HG03457 (cell line): ENCODE measurements around the gene TCF25.
"Not testable (repeated sequence)": the region's sequence is repeated elsewhere in the genome, so short reads cannot be mapped to it uniquely, and the experiment has no call there.

ENCODE experiments used
- ATAC-seq: cut with Tn5 transposase; IDR thresholded peaks from one replicate; pipeline ENCODE4 v1.9.1; 2021; ENCODE audit warnings: moderate number of reproducible peaks; ENCODE audit not compliant: unreplicated experiment

The TCF25 gene

GRCh38 chr16:89919535-89920406, 46.4 kb downstream of the TCF25 start:
- ATAC-seq, result no peak

- no peak for ATAC-seq
These were observed 47.3 kb downstream of the TCF25 start for GRCh38 chr16:89920723-89921122.

DNA sequence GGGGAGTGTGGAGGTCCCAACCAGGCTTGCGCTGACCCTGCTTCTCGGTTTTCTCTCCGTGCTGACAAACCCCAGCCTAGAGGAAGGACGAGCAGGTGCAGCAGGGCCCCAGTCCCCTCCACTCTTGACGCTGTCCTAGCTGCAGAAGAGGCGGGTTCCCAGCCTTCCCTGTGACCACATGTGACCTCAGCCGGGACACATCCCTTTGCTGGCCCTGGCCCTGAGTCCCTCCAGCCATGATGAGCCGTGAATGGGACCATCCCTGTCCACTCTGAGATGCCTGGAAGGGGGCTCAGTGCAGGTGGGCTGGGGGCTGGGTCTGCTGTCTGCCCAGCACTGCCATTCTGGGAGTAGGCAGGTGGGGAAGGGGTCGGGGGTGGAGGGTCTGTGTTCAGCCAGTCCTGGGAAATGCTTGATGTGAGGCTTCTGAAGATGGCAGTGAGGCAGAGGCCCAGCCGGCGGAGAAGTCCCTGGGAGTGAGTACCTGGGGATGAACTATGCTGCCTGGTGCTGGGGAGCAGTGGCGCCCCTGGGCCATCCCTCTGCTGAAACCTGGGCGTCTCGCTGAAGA, 47.8 kb downstream of the TCF25 start:
- ATAC-seq, result no peak

DNA sequence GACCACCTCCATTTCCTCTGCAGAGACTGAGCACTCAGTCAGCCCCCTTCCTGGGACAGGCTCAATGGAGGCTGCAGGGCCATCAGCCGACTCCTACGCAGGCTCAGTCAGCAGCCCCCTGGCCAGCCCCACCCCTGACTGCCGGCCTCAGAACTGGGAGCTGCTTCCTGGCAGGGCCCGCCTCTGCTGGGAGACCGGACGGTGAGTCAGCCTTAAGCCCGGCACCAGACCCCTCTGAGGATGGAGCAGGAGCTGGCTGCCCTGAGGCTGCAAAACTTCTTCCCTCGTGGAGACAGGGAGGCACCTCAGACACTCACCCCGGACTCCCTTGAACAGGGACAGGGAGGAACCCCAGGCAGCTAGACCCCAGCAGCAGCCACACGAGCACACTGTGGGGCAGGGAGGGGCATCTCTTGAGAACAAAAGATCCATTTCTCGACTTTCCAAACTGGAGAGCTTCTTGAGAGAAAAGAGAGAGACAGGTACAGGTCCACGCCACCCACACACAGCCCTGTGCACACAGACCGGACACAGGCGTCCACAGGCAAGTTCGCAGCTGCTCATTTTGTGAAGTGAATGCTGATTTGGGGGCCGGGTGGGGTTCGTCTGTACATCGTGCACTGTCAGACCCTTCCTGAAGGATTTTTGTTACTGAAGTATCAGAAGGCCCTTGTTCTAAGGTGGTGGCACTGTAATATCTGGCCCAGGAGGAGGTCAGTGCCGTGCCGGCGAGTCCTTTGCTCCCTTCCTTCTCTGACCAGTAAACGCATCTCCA, 48.5 kb downstream of the TCF25 start:
- no peak for ATAC-seq

GRCh38 chr16:89922477-89922883, 49.1 kb downstream of the TCF25 start:
- ATAC-seq, result no peak

GRCh38 chr16:89922884-89923639, 49.7 kb downstream of the TCF25 start, which contains the start of gene TUBB3:
Gene TUBB3 (plus strand): TSS chr16:89923342. CDS start chr16:89923402, 60 bp downstream.
- no peak for ATAC-seq

GRCh38 chr16:89923640-89924296, 50.4 kb downstream of the TCF25 start:
- no peak for ATAC-seq

GRCh38 chr16:89924297-89924924, 51.0 kb downstream of the TCF25 start:
- ATAC-seq, result no peak

- ATAC-seq, result no peak
These were observed 51.5 kb downstream of the TCF25 start for GRCh38 chr16:89924925-89925307.

DNA sequence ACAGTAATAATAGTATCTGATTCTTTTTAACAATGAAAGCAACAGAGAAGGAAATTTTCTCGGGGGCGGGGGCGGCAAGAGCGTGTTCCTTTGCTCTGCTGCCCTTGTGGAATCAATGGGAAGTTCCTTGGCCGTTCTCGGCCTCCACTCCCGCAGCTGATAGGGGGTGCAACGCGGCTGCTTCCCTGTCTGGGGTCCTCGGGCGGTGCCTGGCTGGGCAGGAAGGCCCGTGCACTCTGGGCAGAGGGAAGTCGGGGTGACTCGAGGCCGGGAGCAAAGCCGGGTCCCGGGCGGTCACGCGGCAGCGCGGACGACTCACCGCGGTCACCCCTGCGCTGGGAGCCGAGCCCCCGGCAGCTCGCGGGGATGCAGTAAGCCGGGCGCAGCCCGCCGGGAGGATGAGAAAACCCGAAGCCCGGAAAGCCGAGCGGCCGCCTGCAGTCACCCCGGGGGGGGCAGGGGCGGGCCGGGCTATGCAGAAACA, 52.2 kb downstream of the TCF25 start:
- no peak for ATAC-seq

DNA sequence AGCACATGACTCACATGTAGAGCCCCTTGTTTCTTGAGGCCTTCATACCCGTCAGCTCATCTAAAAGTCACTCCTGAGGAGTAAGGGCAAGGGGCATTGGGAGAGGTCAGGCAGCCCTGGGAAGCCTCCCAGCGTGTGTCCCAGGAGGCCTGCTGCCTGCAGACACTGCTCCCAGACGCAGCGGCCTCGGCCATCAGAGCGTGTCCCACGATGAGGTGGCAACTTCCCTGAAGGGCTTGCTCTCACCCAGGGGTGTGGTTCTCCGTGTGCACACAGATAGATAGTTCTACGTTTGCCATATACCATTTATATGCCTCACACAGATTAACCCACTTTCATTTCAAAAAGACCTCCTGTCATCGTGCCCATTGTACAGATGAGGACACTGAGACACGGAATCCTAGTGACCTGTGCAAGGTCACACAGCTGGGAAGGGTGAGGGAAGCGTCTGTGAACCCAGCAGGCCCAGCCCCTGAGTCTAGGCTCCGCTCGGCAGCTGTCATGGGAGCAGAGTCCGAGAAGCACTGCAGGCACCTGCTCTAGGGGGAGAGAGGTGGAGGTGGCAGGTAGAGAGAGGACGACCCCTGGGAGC, 58.0 kb downstream of the TCF25 start:
- no peak for ATAC-seq

- no peak for ATAC-seq
These were observed 58.6 kb downstream of the TCF25 start for GRCh38 chr16:89931964-89932363.

- not testable (repeated sequence) for ATAC-seq
These were observed 60.6 kb downstream of the TCF25 start for GRCh38 chr16:89934019-89934418.

DNA sequence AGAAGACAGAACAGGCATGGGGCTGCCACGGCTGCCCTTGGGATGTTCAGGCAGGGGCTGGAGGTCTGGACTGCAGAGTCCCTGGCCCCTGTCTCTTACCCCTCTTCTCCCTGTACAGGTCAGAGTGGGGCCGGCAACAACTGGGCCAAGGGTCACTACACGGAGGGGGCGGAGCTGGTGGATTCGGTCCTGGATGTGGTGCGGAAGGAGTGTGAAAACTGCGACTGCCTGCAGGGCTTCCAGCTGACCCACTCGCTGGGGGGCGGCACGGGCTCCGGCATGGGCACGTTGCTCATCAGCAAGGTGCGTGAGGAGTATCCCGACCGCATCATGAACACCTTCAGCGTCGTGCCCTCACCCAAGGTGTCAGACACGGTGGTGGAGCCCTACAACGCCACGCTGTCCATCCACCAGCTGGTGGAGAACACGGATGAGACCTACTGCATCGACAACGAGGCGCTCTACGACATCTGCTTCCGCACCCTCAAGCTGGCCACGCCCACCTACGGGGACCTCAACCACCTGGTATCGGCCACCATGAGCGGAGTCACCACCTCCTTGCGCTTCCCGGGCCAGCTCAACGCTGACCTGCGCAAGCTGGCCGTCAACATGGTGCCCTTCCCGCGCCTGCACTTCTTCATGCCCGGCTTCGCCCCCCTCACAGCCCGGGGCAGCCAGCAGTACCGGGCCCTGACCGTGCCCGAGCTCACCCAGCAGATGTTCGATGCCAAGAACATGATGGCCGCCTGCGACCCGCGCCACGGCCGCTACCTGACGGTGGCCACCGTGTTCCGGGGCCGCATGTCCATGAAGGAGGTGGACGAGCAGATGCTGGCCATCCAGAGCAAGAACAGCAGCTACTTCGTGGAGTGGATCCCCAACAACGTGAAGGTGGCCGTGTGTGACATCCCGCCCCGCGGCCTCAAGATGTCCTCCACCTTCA, 61.5 kb downstream of the TCF25 start:
- ATAC-seq, result no peak

- not testable (repeated sequence) for ATAC-seq
These were observed 62.2 kb downstream of the TCF25 start for GRCh38 chr16:89935620-89936019.

DNA sequence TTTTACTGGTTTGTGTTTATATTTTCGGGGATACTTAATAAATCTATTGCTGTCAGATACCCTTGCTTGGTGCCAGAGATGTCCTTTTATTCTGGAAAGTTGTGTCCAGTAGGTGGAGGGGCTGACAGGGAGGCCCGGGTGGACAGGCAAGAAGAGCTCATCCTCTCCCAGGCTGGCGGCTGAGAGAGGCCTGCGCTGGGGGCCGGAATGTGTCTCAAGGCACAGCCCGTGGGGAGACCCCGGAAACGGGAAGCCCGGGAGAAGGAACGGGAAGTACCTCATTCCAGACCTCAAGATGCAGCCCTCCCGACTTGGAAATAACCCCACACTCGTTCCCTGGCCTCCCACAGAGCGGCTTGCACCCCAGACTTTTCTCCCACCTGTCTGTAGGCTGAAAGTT, 62.6 kb downstream of the TCF25 start:
- ATAC-seq, result no peak

- no peak for ATAC-seq
These were observed 63.1 kb downstream of the TCF25 start for GRCh38 chr16:89936508-89936907.

GRCh38 chr16:89936981-89937380, 63.6 kb downstream of the TCF25 start:
- no peak for ATAC-seq
